GM12878 (cell line): ENCODE results near the gene MYOD1. TPM values are rescaled to one million over a fixed set of nuclear protein-coding genes. Genes with fewer than 3 reads are reported as not detected.

Experiments
- ATAC-seq: fragments of 200-7000 bp; cut with Tn5 transposase; 3 replicates; pipeline ENCODE4 v1.9.1; 2020; ENCODE audit warnings: mild to moderate bottlenecking, moderate library complexity
- BruUV-seq: library from RNA; stranded (reverse); fragments of 400-500 nt; replicated peaks from 2 replicates; lab custom pipeline; 2021; lab: Mats Ljungman, UMichigan
- CTCF ChIA-PET: fragments of 300-600 bp; sonication (Branson Sonifier 250); formaldehyde crosslinking; extraction: SDS; loops from one replicate; lab custom pipeline; 2021; ENCODE audit warnings: inconsistent platforms; lab: Yijun Ruan, JAX
- POLR2A ChIA-PET: fragments of 350-600 bp; formaldehyde crosslinking; extraction: SDS; loops from one replicate; lab custom pipeline; 2021; ENCODE audit warnings: inconsistent platforms; lab: Charles Lee
- RAD21 ChIA-PET: fragments of 300-600 bp; sonication (Branson Sonifier 250); formaldehyde crosslinking; loops from one replicate; lab custom pipeline; 2023; ENCODE audit warnings: antibody characterized with exemption; ENCODE audit not compliant: unreplicated experiment; lab: Charles Lee
- SMC1A ChIA-PET: fragments of 300-600 bp; sonication (Branson Sonifier 250); formaldehyde crosslinking; loops from one replicate; lab custom pipeline; 2023; ENCODE audit not compliant: unreplicated experiment, uncharacterized antibody; lab: Charles Lee
- DNase-seq: peaks from one replicate; pipeline ENCODE4 v3.0.0-alpha.2; 2011; ENCODE audit warnings: low read depth, low spot score
- FAIRE-seq: peaks from 3 replicates; lab custom pipeline; 2011; peaks lifted over from hg19 to GRCh38; lab: Jason Lieb, UNC
- H2AFZ ChIP-seq: 2 replicates; pipeline ENCODE4 v1.6.0; 2011; ENCODE audit warnings: low read depth, low read length, control low read depth; ENCODE audit not compliant: control insufficient read depth
- H3K27ac ChIP-seq: 2 replicates; pipeline ENCODE4 v1.5.1; 2011; ENCODE audit warnings: control low read depth; ENCODE audit not compliant: control insufficient read depth, insufficient read depth
- H3K27me3 ChIP-seq, 2 experiments: replicated peaks in 1 of 2; 2 replicates each; pipeline versions ENCODE4 v1.6.0 to v1.6.1; 2011; ENCODE audit warnings: low read length in 1 of 2; ENCODE audit not compliant: control insufficient read depth in 2 of 2, insufficient read depth in 2 of 2
- H3K36me3 ChIP-seq, 2 experiments: 2 replicates each; pipeline ENCODE4 v1.5.1; 2011; ENCODE audit warnings: low read length in 1 of 2; ENCODE audit not compliant: control insufficient read depth in 2 of 2, insufficient read depth in 2 of 2
- H3K4me1 ChIP-seq: 2 replicates; pipeline ENCODE4 v1.6.1; 2011; ENCODE audit warnings: mild to moderate bottlenecking, low read length, moderate library complexity, mixed read lengths; ENCODE audit not compliant: control insufficient read depth, insufficient read depth
- H3K4me2 ChIP-seq: 2 replicates; pipeline ENCODE4 v1.6.0; 2011; ENCODE audit warnings: control low read depth; ENCODE audit not compliant: control insufficient read depth, insufficient read depth
- H3K4me3 ChIP-seq: fragments of 200-600 bp; sonication (generic); 2 replicates; pipeline ENCODE4 v1.5.1; 2016
- H3K79me2 ChIP-seq: 2 replicates; pipeline ENCODE4 v1.6.0; 2011; ENCODE audit warnings: low read length; ENCODE audit not compliant: control insufficient read depth, insufficient read depth
- H3K9ac ChIP-seq: 2 replicates; pipeline ENCODE4 v1.8.0; 2011; ENCODE audit warnings: low read length, control low read depth, mixed read lengths; ENCODE audit not compliant: control insufficient read depth, insufficient read depth
- H3K9me3 ChIP-seq: replicated peaks from 3 replicates; pipeline ENCODE4 v1.5.1; 2011; ENCODE audit warnings: mild to moderate bottlenecking, low read length; ENCODE audit not compliant: control insufficient read depth, insufficient read depth
- H4K20me1 ChIP-seq: 2 replicates; pipeline ENCODE4 v1.6.0; 2011; ENCODE audit not compliant: control insufficient read depth, insufficient read depth
- BMI1 ChIP-seq: fragments of 450-650 bp; IDR thresholded peaks from 2 replicates; pipeline ENCODE4 v1.6.1; 2016; ENCODE audit warnings: mild to moderate bottlenecking, moderate library complexity, borderline replicate concordance
- CEBPB ChIP-seq, 2 experiments: fragments of 150-350 bp in 1 of 2; IDR thresholded peaks; 2 replicates each; pipeline ENCODE4 v1.6.1; 2012 to 2014; ENCODE audit warnings: low read depth in 2 of 2, low read length in 2 of 2, borderline replicate concordance in 1 of 2, inconsistent platforms in 1 of 2
- PRDM15 ChIP-seq: fragments of 450-650 bp; formaldehyde crosslinking; IDR thresholded peaks from 2 replicates; pipeline ENCODE4 v1.4.0; 2020; ENCODE audit warnings: mild to moderate bottlenecking, moderate library complexity
- RAD21 ChIP-seq: IDR thresholded peaks from 2 replicates; pipeline ENCODE4 v1.6.1; 2011; ENCODE audit warnings: mild to moderate bottlenecking, low read depth, low read length, moderate library complexity; ENCODE audit not compliant: insufficient read depth
- REST ChIP-seq: IDR thresholded peaks from 2 replicates; pipeline ENCODE4 v1.6.1; 2012; ENCODE audit warnings: mild to moderate bottlenecking, low read depth, low read length
- SMC3 ChIP-seq: IDR thresholded peaks from 2 replicates; pipeline ENCODE4 v1.6.1; 2011; ENCODE audit warnings: low read length, improper control_type of control experiment, borderline replicate concordance
- TBL1XR1 ChIP-seq: IDR thresholded peaks from 2 replicates; pipeline ENCODE4 v1.6.1; 2012; ENCODE audit warnings: low read depth, low read length, improper control_type of control experiment
- USF1 ChIP-seq: IDR thresholded peaks from 2 replicates; pipeline ENCODE4 v1.6.1; 2011; ENCODE audit warnings: borderline replicate concordance, low read depth, mild to moderate bottlenecking, moderate library complexity, mixed read lengths, low read length; ENCODE audit not compliant: insufficient read depth; ENCODE audit errors: extremely low read length
- WGBS: methylation state at CpG from one replicate; pipeline ENCODE4 v1.1.6; 2016; ENCODE audit warnings: low lambda C conversion rate; ENCODE audit not compliant: insufficient replicate concordance, insufficient coverage; ENCODE audit errors: missing lambda C conversion rate; 5-methylcytosine and 5-hydroxymethylcytosine counted together
- in situ Hi-C: fragments of 300-500 bp; cut with MboI; formaldehyde crosslinking; loops from 9 replicates; pipeline ENCODE4 v1.14.3; 2018; ENCODE audit warnings: mixed read lengths
- intact Hi-C: fragments of 100-400 bp; cut with micrococcal nuclease; formaldehyde crosslinking; loops from one replicate; pipeline ENCODE4 v1.14.2; 2022; ENCODE audit not compliant: unreplicated experiment
- polyA plus RNA-seq, 11 experiments: library from polyadenylated mRNA; depleted of rRNA in 4 of 11; unstranded in 6 of 11; stranded (reverse) in 5 of 11; fragments of >200 nt; fragmentation: Nextera tagmentation in 4 of 11; fragmentation: Illumina TruSeq in 1 of 11; extraction: Ambion mirVana in 4 of 11; extraction: Trizol in 1 of 11; gene quantifications; 1 replicate in 1 of 11; 2 replicates in 10 of 11; pipeline versions ENCODE4 v1.2.1 to v1.2.3, GENCODE V29; 2011 to 2016; ENCODE audit warnings: inconsistent platforms in 2 of 11, missing spikeins in 2 of 11, low read depth in 1 of 11
- total RNA-seq, 4 experiments: library from RNA; depleted of rRNA in 3 of 4; stranded (reverse); fragments of >200 nt in 3 of 4; fragmentation: Illumina TruSeq in 1 of 4; extraction: Trizol in 1 of 4; gene quantifications; 2 replicates each; pipeline versions ENCODE4 v1.2.1 to v1.2.3, GENCODE V29; 2013 to 2021

Gene MYOD1
- total and polyA plus RNA-seq, 10 of the 15 experiments (the other 5 are each of a cell fraction or from before 2014, with no cell fraction given): not detected

DNA sequence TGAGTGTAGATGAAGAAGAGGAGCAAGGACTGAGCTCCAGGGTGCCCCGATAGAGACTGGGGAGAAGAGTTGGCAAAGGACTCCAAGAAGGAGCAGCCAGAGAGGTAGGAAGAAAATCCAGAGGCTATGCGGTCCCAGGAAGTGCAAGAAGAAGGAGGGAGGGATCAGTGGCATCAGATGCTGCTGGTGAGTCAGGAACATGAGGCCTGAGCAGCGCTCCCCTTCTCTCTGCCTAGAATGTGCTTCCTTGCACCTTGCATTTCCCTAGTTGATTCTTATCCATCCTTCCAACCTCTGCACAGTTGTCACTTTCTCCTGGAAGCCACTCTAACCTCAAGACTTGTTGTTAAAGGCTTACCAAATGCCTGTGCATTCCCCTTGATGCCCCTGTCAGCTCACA lies 36.5 kb downstream of the MYOD1 start (continued):
- no peak for TF ChIP-seq REST
- no peak for TF ChIP-seq BMI1
- TF ChIP-seq TBL1XR1: no peak
- TF ChIP-seq USF1: no peak

GRCh38 chr11:17760102-17761029 lies 41.0 kb downstream of the MYOD1 start:
- in situ Hi-C loops: loop anchor here (5.0 kb wide), 1 partner anchor 217 kb away; no protein-coding TSS in a partner anchor
- peak; percentile 13 for FAIRE-seq
- Histone ChIP-seq H4K20me1 (no peaks in the 10 kb centered on the region), H3K9me3 (no peaks in the 10 kb centered on the region), H3K27me3 (no peaks in the 10 kb centered on the region), H3K79me2 (no peaks in the 10 kb centered on the region), H3K27ac (no peak overlapping the region), H2AFZ (no peak overlapping the region), H3K4me1 (no peaks in the 10 kb centered on the region), H3K4me3 (no peak overlapping the region), H3K36me3 (no peaks in the 10 kb centered on the region), H3K4me2 (no peak overlapping the region), H3K9ac (no peak overlapping the region)
- intact Hi-C loops: loop anchor here (1.0 kb wide), 1 partner anchor 218 kb away; no protein-coding TSS in a partner anchor
- RAD21 ChIA-PET: interaction anchor here (1.4 to 2.7 kb wide), 3 partner anchors 29 to 221 kb away, joined by 3 to 12 read pairs (median 10); no protein-coding TSS in a partner anchor
- no TSS peak for BruUV-seq
- WGBS: 45% methylated on average over 22 of the region's 23 CpGs
- CTCF ChIA-PET: interaction anchor here (0.6 to 5.6 kb wide), 8 partner anchors 29 to 850 kb away, joined by 3 to 77 read pairs (median 4); no protein-coding TSS in a partner anchor
- ATAC-seq: peak; percentile 96
- DNase-seq: peak; percentile 12
- POLR2A ChIA-PET: no interaction called here
- SMC1A ChIA-PET: interaction anchor here (0.8 to 2.3 kb wide), 4 partner anchors 29 to 221 kb away, joined by 3 to 8 read pairs (median 5); no protein-coding TSS in a partner anchor
- no peak for TF ChIP-seq PRDM15
- peak; percentile 55; the same call in 1 of the 2 replicates for TF ChIP-seq SMC3
- peak; percentile 63 for TF ChIP-seq RAD21
- no peak for TF ChIP-seq CEBPB (IDR thresholded peaks at IDR 0.05; ENCODE audit: borderline replicate concordance in 1 of 2, low read depth in 2 of 2, low read length in 2 of 2)
